ENCODE data around the gene ATAD1.

ATAD1 gene

GRCh38 chr10:87786421-87786820, 31.6 kb downstream of the ATAD1 start:
- Histone ChIP-seq H3K27ac (ENCODE audit: low read depth, low read length) (no peak overlapping the region), H3K23ac (ENCODE audit: low read length) (no peak overlapping the region), H2AFZ (ENCODE audit: insufficient read depth, low read length, poor library complexity) (no peak overlapping the region), H4K12ac (ENCODE audit: low read depth, low read length) (no peak overlapping the region), H3K79me2 (ENCODE audit: control insufficient read depth, insufficient read depth, low read length, poor library complexity) (no peaks in the 10 kb centered on the region), H3K4ac (ENCODE audit: low read depth, low read length) (no peak overlapping the region), H2AK5ac (ENCODE audit: low read length) (no peak overlapping the region), H3K9ac (ENCODE audit: low read length) (no peak overlapping the region), H3K14ac (ENCODE audit: low read length) (no peak overlapping the region), H3K4me1 (ENCODE audit: control insufficient read depth in 1 of 2, insufficient read depth in 2 of 2, low read length in 2 of 2) (no peaks in the 10 kb centered on the region), H3K27me3 (ENCODE audit: insufficient read depth, low read length) (no peaks in the 10 kb centered on the region), H4K91ac (ENCODE audit: low read depth, low read length) (no peak overlapping the region), H3K4me2 (ENCODE audit: low read length) (no peak overlapping the region), H3K79me1 (ENCODE audit: low read length) (no peaks in the 10 kb centered on the region), H2BK5ac (ENCODE audit: low read depth, low read length, poor library complexity) (no peak overlapping the region), H2BK12ac (ENCODE audit: low read length) (no peak overlapping the region), H3K36me3 (ENCODE audit: control insufficient read depth in 1 of 2, insufficient read depth in 2 of 2, low read length in 2 of 2) (peaks cover 12 to 14% of the 10 kb centered on the region in 2 experiments), H2BK120ac (ENCODE audit: insufficient read depth, low read length, poor library complexity) (no peak overlapping the region), H3K18ac (ENCODE audit: low read length) (no peak overlapping the region), H3K9me3 (ENCODE audit: insufficient read depth, low read depth, low read length) (no peaks in the 10 kb centered on the region), H4K8ac (ENCODE audit: low read depth, low read length) (no peak overlapping the region), H3K4me3 (ENCODE audit: low read depth, low read length) (no peak overlapping the region)
- no peak for DNase-seq
- no CpG with 5 or more reads among the region's 7 CpGs for WGBS (ENCODE audit: extremely low coverage, insufficient coverage, insufficient read length)

GRCh38 chr10:87782721-87783120, 35.3 kb downstream of the ATAD1 start:
- H3K4ac ChIP-seq (ENCODE audit: low read depth, low read length) = no peak overlapping the region
- H3K79me1 ChIP-seq (ENCODE audit: low read length) = no peaks in the 10 kb centered on the region
- H3K9me3 ChIP-seq (ENCODE audit: insufficient read depth, low read depth, low read length) = no peaks in the 10 kb centered on the region
- no peak overlapping the region for H3K18ac ChIP-seq (ENCODE audit: low read length)
- H4K12ac ChIP-seq (ENCODE audit: low read depth, low read length) = no peak overlapping the region
- no peak overlapping the region for H2AFZ ChIP-seq (ENCODE audit: insufficient read depth, low read length, poor library complexity)
- H3K36me3 ChIP-seq (ENCODE audit: control insufficient read depth in 1 of 2, insufficient read depth in 2 of 2, low read length in 2 of 2) = peaks cover 10 to 12% of the 10 kb centered on the region in 2 experiments
- H4K8ac ChIP-seq (ENCODE audit: low read depth, low read length) = no peak overlapping the region
- no peak overlapping the region for H3K27ac ChIP-seq (ENCODE audit: low read depth, low read length)
- DNase-seq = no peak
- H2BK120ac ChIP-seq (ENCODE audit: insufficient read depth, low read length, poor library complexity) = no peak overlapping the region
- H3K9ac ChIP-seq (ENCODE audit: low read length) = no peak overlapping the region
- no CpG with 5 or more reads among the region's 6 CpGs for WGBS (ENCODE audit: extremely low coverage, insufficient coverage, insufficient read length)
- H2BK5ac ChIP-seq (ENCODE audit: low read depth, low read length, poor library complexity) = no peak overlapping the region
- H3K14ac ChIP-seq (ENCODE audit: low read length) = no peak overlapping the region
- H3K4me3 ChIP-seq (ENCODE audit: low read depth, low read length) = no peak overlapping the region
- no peak overlapping the region for H4K91ac ChIP-seq (ENCODE audit: low read depth, low read length)
- no peak overlapping the region for H2AK5ac ChIP-seq (ENCODE audit: low read length)
- H2BK12ac ChIP-seq (ENCODE audit: low read length) = no peak overlapping the region
- H3K23ac ChIP-seq (ENCODE audit: low read length) = no peak overlapping the region
- no peaks in the 10 kb centered on the region for H3K79me2 ChIP-seq (ENCODE audit: control insufficient read depth, insufficient read depth, low read length, poor library complexity)
- H3K4me2 ChIP-seq (ENCODE audit: low read length) = no peak overlapping the region
- no peaks in the 10 kb centered on the region for H3K4me1 ChIP-seq (ENCODE audit: control insufficient read depth in 1 of 2, insufficient read depth in 2 of 2, low read length in 2 of 2)
- no peaks in the 10 kb centered on the region for H3K27me3 ChIP-seq (ENCODE audit: insufficient read depth, low read length)

- H4K8ac ChIP-seq (ENCODE audit: low read depth, low read length) = no peak overlapping the region
- no peak overlapping the region for H3K18ac ChIP-seq (ENCODE audit: low read length)
- no peaks in the 10 kb centered on the region for H3K27me3 ChIP-seq (ENCODE audit: insufficient read depth, low read length)
- DNase-seq = no peak
- H3K14ac ChIP-seq (ENCODE audit: low read length) = no peak overlapping the region
- H3K4me3 ChIP-seq (ENCODE audit: low read depth, low read length) = no peak overlapping the region
- no peak overlapping the region for H4K91ac ChIP-seq (ENCODE audit: low read depth, low read length)
- H3K4ac ChIP-seq (ENCODE audit: low read depth, low read length) = no peak overlapping the region
- H3K36me3 ChIP-seq (ENCODE audit: control insufficient read depth in 1 of 2, insufficient read depth in 2 of 2, low read length in 2 of 2) = peaks cover 8 to 9% of the 10 kb centered on the region in 2 experiments
- H3K9me3 ChIP-seq (ENCODE audit: insufficient read depth, low read depth, low read length) = no peaks in the 10 kb centered on the region
- H4K12ac ChIP-seq (ENCODE audit: low read depth, low read length) = no peak overlapping the region
- no peak overlapping the region for H3K9ac ChIP-seq (ENCODE audit: low read length)
- no peaks in the 10 kb centered on the region for H3K79me1 ChIP-seq (ENCODE audit: low read length)
- no peak overlapping the region for H3K23ac ChIP-seq (ENCODE audit: low read length)
- no CpG with 5 or more reads among the region's 2 CpGs for WGBS (ENCODE audit: extremely low coverage, insufficient coverage, insufficient read length)
- no peak overlapping the region for H2BK12ac ChIP-seq (ENCODE audit: low read length)
- no peak overlapping the region for H3K4me2 ChIP-seq (ENCODE audit: low read length)
- H2AK5ac ChIP-seq (ENCODE audit: low read length) = no peak overlapping the region
- H3K4me1 ChIP-seq (ENCODE audit: control insufficient read depth in 1 of 2, insufficient read depth in 2 of 2, low read length in 2 of 2) = no peaks in the 10 kb centered on the region
- no peak overlapping the region for H2BK120ac ChIP-seq (ENCODE audit: insufficient read depth, low read length, poor library complexity)
- H2AFZ ChIP-seq (ENCODE audit: insufficient read depth, low read length, poor library complexity) = no peak overlapping the region
- no peak overlapping the region for H3K27ac ChIP-seq (ENCODE audit: low read depth, low read length)
- no peak overlapping the region for H2BK5ac ChIP-seq (ENCODE audit: low read depth, low read length, poor library complexity)
- no peaks in the 10 kb centered on the region for H3K79me2 ChIP-seq (ENCODE audit: control insufficient read depth, insufficient read depth, low read length, poor library complexity)
Observed at GRCh38 chr10:87781545-87781944, 36.5 kb downstream of the ATAD1 start.

- Histone ChIP-seq H3K27ac (ENCODE audit: low read depth, low read length) (no peak overlapping the region), H2AK5ac (ENCODE audit: low read length) (no peak overlapping the region), H2AFZ (ENCODE audit: insufficient read depth, low read length, poor library complexity) (no peak overlapping the region), H2BK12ac (ENCODE audit: low read length) (no peak overlapping the region), H4K12ac (ENCODE audit: low read depth, low read length) (no peak overlapping the region), H3K4me2 (ENCODE audit: low read length) (no peak overlapping the region), H3K14ac (ENCODE audit: low read length) (no peak overlapping the region), H3K9me3 (ENCODE audit: insufficient read depth, low read depth, low read length) (no peaks in the 10 kb centered on the region), H3K18ac (ENCODE audit: low read length) (no peak overlapping the region), H4K8ac (ENCODE audit: low read depth, low read length) (no peak overlapping the region), H3K4ac (ENCODE audit: low read depth, low read length) (no peak overlapping the region), H3K9ac (ENCODE audit: low read length) (no peak overlapping the region), H4K91ac (ENCODE audit: low read depth, low read length) (no peak overlapping the region), H3K79me1 (ENCODE audit: low read length) (no peaks in the 10 kb centered on the region), H3K4me1 (ENCODE audit: control insufficient read depth in 1 of 2, insufficient read depth in 2 of 2, low read length in 2 of 2) (no peaks in the 10 kb centered on the region), H3K27me3 (ENCODE audit: insufficient read depth, low read length) (no peaks in the 10 kb centered on the region), H3K79me2 (ENCODE audit: control insufficient read depth, insufficient read depth, low read length, poor library complexity) (no peaks in the 10 kb centered on the region), H2BK5ac (ENCODE audit: low read depth, low read length, poor library complexity) (no peak overlapping the region), H3K23ac (ENCODE audit: low read length) (no peak overlapping the region), H3K36me3 (ENCODE audit: control insufficient read depth in 1 of 2, insufficient read depth in 2 of 2, low read length in 2 of 2) (peaks cover 5 to 6% of the 10 kb centered on the region in 2 experiments), H3K4me3 (ENCODE audit: low read depth, low read length) (no peak overlapping the region), H2BK120ac (ENCODE audit: insufficient read depth, low read length, poor library complexity) (no peak overlapping the region)
- no CpG with 5 or more reads among the region's 6 CpGs for WGBS (ENCODE audit: extremely low coverage, insufficient coverage, insufficient read length)
- DNase-seq = no peak
Observed at GRCh38 chr10:87776328-87776727, 41.7 kb downstream of the ATAD1 start.
